ENCODE data around the gene SLC25A30.

DNA sequence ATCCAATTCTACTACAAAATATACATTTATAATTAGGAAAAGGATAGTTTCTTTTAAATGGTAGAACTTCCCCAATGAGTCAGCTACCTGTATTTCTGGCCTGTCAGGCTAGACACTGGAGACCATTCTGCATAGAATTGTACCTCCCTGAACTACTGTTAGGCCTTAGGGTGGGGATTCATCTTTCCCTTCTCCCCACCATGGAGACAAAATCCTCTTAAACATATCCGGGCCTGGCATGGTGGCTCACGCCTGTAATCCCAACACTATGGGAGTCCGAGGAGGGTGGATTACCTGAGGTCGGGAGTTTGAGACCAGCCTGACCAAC lies 52.7 kb downstream of the SLC25A30 start:
- no peak for TF ChIP-seq EZH2 (IDR thresholded peaks at IDR 0.05)
- TF ChIP-seq, protein P1, sequence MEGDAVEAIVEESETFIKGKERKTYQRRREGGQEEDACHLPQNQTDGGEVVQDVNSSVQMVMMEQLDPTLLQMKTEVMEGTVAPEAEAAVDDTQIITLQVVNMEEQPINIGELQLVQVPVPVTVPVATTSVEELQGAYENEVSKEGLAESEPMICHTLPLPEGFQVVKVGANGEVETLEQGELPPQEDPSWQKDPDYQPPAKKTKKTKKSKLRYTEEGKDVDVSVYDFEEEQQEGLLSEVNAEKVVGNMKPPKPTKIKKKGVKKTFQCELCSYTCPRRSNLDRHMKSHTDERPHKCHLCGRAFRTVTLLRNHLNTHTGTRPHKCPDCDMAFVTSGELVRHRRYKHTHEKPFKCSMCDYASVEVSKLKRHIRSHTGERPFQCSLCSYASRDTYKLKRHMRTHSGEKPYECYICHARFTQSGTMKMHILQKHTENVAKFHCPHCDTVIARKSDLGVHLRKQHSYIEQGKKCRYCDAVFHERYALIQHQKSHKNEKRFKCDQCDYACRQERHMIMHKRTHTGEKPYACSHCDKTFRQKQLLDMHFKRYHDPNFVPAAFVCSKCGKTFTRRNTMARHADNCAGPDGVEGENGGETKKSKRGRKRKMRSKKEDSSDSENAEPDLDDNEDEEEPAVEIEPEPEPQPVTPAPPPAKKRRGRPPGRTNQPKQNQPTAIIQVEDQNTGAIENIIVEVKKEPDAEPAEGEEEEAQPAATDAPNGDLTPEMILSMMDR (IDR thresholded peaks at IDR 0.05): no peak
- no peak for TF ChIP-seq EZH2phosphoT487 (IDR thresholded peaks at IDR 0.05)
